OCI-LY3 (cell line): ENCODE data around the gene C14orf119.

Source experiments
- H2AFZ ChIP-seq: fragments of 200-600, 300-600 bp; shearing (Covaris generic); 2 replicates; pipeline ENCODE4 v1.6.0; 2014; ENCODE audit warnings: antibody characterized with exemption, low read depth, low read length
- H3K27ac ChIP-seq: fragments of 200-600, 300-600 bp; sonication (generic); 2 replicates; pipeline ENCODE4 v1.5.1; 2014; ENCODE audit warnings: mild to moderate bottlenecking, low read length, moderate library complexity, mixed read lengths
- H3K27me3 ChIP-seq: fragments of 200-600, 300-600 bp; sonication (generic); 2 replicates; pipeline ENCODE4 v1.6.1; 2014; ENCODE audit warnings: low read depth, low read length, mixed read lengths
- H3K36me3 ChIP-seq: fragments of 200-600, 300-600 bp; sonication (generic); replicated peaks from 2 replicates; pipeline ENCODE3; 2014; ENCODE audit warnings: low read depth, low read length, mixed read lengths
- H3K4me1 ChIP-seq: fragments of 300-600, 200-600 bp; sonication (generic); 2 replicates; pipeline ENCODE4 v1.6.1; 2014; ENCODE audit warnings: low read length, mixed read lengths
- H3K4me2 ChIP-seq: fragments of 200-600, 300-600 bp; sonication (generic); 2 replicates; pipeline ENCODE4 v1.6.1; 2014; ENCODE audit warnings: low read length, mixed read lengths
- H3K4me3 ChIP-seq: fragments of 300-600, 200-600 bp; sonication (generic); 2 replicates; pipeline ENCODE4 v1.5.1; 2014; ENCODE audit warnings: antibody characterized with exemption, mild to moderate bottlenecking, low read length, moderate library complexity
- H3K79me2 ChIP-seq: fragments of 300-600, 200-600 bp; shearing (Covaris generic); 2 replicates; pipeline ENCODE4 v1.6.1; 2014; ENCODE audit warnings: mild to moderate bottlenecking, low read length, mixed read lengths
- H3K9ac ChIP-seq: fragments of 300-600, 200-600 bp; shearing (Covaris generic); 2 replicates; pipeline ENCODE4 v1.6.0; 2014; ENCODE audit warnings: mild to moderate bottlenecking, low read length, moderate library complexity
- H3K9me3 ChIP-seq: fragments of 200-600, 300-600 bp; shearing (Covaris generic); 2 replicates; pipeline ENCODE4 v1.6.1; 2014; ENCODE audit warnings: low read length, mixed read lengths; ENCODE audit not compliant: insufficient read depth
- H4K20me1 ChIP-seq: fragments of 200-600, 300-600 bp; sonication (generic); 2 replicates; pipeline ENCODE4 v1.6.1; 2016; ENCODE audit warnings: low read length, mixed read lengths; ENCODE audit not compliant: insufficient read depth
- EZH2phosphoT487 ChIP-seq: fragments of 200-600 bp; shearing (Covaris generic); IDR thresholded peaks from 2 replicates; pipeline ENCODE4 v1.6.1; 2018; ENCODE audit warnings: antibody characterized with exemption, mixed run types, low read depth
- TF ChIP-seq, protein P1 (sequence below): fragments of 200-600, 300-600 bp; sonication (generic); IDR thresholded peaks from 2 replicates; pipeline ENCODE4 v1.5.1; 2014; ENCODE audit warnings: antibody characterized with exemption, low read length, low read depth

Gene C14orf119

GRCh38 chr14:23078692-23079116 lies 16.6 kb upstream of the C14orf119 start:
- H2AFZ ChIP-seq: no peak overlapping the region
- H3K9ac ChIP-seq: no peak overlapping the region
- peaks cover 74% of the 10 kb centered on the region for H3K36me3 ChIP-seq
- no peak overlapping the region for H3K4me2 ChIP-seq
- no peaks in the 10 kb centered on the region for H3K9me3 ChIP-seq
- H3K27ac ChIP-seq: no peak overlapping the region
- peaks cover 12% of the 10 kb centered on the region for H3K4me1 ChIP-seq
- no peaks in the 10 kb centered on the region for H4K20me1 ChIP-seq
- H3K79me2 ChIP-seq: no peaks in the 10 kb centered on the region
- H3K27me3 ChIP-seq: no peaks in the 10 kb centered on the region
- H3K4me3 ChIP-seq: no peak overlapping the region
- TF ChIP-seq EZH2phosphoT487: no peak
- TF ChIP-seq, protein P1, sequence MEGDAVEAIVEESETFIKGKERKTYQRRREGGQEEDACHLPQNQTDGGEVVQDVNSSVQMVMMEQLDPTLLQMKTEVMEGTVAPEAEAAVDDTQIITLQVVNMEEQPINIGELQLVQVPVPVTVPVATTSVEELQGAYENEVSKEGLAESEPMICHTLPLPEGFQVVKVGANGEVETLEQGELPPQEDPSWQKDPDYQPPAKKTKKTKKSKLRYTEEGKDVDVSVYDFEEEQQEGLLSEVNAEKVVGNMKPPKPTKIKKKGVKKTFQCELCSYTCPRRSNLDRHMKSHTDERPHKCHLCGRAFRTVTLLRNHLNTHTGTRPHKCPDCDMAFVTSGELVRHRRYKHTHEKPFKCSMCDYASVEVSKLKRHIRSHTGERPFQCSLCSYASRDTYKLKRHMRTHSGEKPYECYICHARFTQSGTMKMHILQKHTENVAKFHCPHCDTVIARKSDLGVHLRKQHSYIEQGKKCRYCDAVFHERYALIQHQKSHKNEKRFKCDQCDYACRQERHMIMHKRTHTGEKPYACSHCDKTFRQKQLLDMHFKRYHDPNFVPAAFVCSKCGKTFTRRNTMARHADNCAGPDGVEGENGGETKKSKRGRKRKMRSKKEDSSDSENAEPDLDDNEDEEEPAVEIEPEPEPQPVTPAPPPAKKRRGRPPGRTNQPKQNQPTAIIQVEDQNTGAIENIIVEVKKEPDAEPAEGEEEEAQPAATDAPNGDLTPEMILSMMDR: no peak

- TF ChIP-seq, protein P1: no peak
- TF ChIP-seq EZH2phosphoT487: no peak
- peaks cover 75% of the 10 kb centered on the region for H3K36me3 ChIP-seq
- H3K9me3 ChIP-seq: no peaks in the 10 kb centered on the region
- H3K4me1 ChIP-seq: peaks cover 12% of the 10 kb centered on the region
- no peaks in the 10 kb centered on the region for H3K27me3 ChIP-seq
- H4K20me1 ChIP-seq: no peaks in the 10 kb centered on the region
- no peak overlapping the region for H3K9ac ChIP-seq
- no peak overlapping the region for H3K4me2 ChIP-seq
- no peak overlapping the region for H2AFZ ChIP-seq
- no peak overlapping the region for H3K4me3 ChIP-seq
- H3K79me2 ChIP-seq: no peaks in the 10 kb centered on the region
- H3K27ac ChIP-seq: no peak overlapping the region
These were observed 15.6 kb upstream of the C14orf119 start for GRCh38 chr14:23079716-23080115.

DNA sequence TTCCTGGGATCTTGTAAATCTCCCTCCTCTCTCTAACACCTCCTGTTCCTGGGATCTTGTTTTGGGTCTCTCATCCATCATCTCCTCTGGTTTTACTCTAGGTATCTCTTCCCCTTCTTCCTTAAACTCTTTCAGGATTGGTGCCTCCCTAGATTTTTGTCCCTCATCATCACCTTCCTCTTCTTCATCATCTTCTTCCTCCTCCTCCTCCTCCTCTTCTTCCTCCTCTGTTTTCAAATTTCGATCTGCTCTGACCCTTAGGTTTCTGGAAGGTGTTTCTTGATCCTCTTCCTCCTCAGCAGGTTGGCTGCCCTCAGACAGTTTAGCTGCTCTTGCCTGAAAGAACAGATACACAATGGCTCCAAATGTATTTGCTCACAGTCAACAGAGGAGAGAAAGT lies 14.8 kb upstream of the C14orf119 start:
- TF ChIP-seq EZH2phosphoT487: no peak
- TF ChIP-seq, protein P1: no peak
- peaks cover 8% of the 10 kb centered on the region for H3K4me1 ChIP-seq
- H3K36me3 ChIP-seq: peaks cover 77% of the 10 kb centered on the region
- H3K9ac ChIP-seq: no peak overlapping the region
- no peaks in the 10 kb centered on the region for H4K20me1 ChIP-seq
- no peak overlapping the region for H2AFZ ChIP-seq
- no peaks in the 10 kb centered on the region for H3K27me3 ChIP-seq
- H3K9me3 ChIP-seq: no peaks in the 10 kb centered on the region
- no peaks in the 10 kb centered on the region; the same call in 1 of the 2 replicates for H3K79me2 ChIP-seq
- H3K27ac ChIP-seq: no peak overlapping the region
- H3K4me2 ChIP-seq: no peak overlapping the region
- no peak overlapping the region for H3K4me3 ChIP-seq

- H3K9me3 ChIP-seq: no peaks in the 10 kb centered on the region
- TF ChIP-seq EZH2phosphoT487: no peak
- TF ChIP-seq, protein P1: no peak
- H3K4me3 ChIP-seq: no peak overlapping the region
- no peaks in the 10 kb centered on the region for H3K27me3 ChIP-seq
- H3K36me3 ChIP-seq: peaks cover 78% of the 10 kb centered on the region
- no peak overlapping the region for H2AFZ ChIP-seq
- peak overlapping the region; percentile 26 for H3K27ac ChIP-seq
- peaks cover 6% of the 10 kb centered on the region; the same call in 1 of the 2 replicates for H3K79me2 ChIP-seq
- peaks cover 10% of the 10 kb centered on the region for H3K4me1 ChIP-seq
- no peak overlapping the region for H3K9ac ChIP-seq
- no peak overlapping the region for H3K4me2 ChIP-seq
- peaks cover 6% of the 10 kb centered on the region; the same call in 1 of the 2 replicates for H4K20me1 ChIP-seq
These were observed 9.8 kb upstream of the C14orf119 start for GRCh38 chr14:23085458-23085857.
